GM12892 (cell line): Measurements from ENCODE around the gene POU6F2.

ENCODE experiments used
- POLR2A ChIP-seq: IDR thresholded peaks from 2 replicates; pipeline ENCODE4 v1.6.1; 2011; ENCODE audit warnings: low read depth, low read length, control low read depth
- POLR2AphosphoS5 ChIP-seq: IDR thresholded peaks from 2 replicates; pipeline ENCODE4 v1.6.1; 2011; ENCODE audit warnings: low read depth, low read length, control low read depth
- TAF1 ChIP-seq: IDR thresholded peaks from 2 replicates; pipeline ENCODE4 v1.6.1; 2011; ENCODE audit warnings: low read depth, mild to moderate bottlenecking, control low read depth, low read length, borderline replicate concordance

DNA sequence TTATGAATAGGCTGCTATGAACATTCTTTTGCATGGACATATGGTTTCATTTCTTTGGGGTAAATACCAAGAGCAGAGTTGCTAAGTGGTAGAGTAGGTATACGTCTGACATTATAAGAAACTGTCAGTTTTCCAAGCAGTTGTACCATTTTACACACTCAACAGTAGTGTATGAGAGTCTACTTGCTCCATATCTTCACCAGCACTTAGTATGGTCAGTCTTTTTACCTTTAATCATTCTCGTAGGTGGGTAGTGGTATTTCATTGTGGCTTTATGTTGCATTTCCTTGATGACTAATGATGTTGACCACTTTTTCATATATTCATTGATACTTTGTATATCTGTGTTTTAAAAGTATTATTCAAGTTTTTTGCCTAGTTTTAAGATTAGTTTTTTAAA, 45.1 kb downstream of the POU6F2 start:
- no peak for TF ChIP-seq POLR2AphosphoS5
- TF ChIP-seq POLR2A = no peak
- TF ChIP-seq TAF1 = no peak
